GM12801 (cell line): ENCODE measurements around the gene SLC41A3.

Source experiments
- CTCF ChIP-seq: IDR thresholded peaks from one replicate; pipeline ENCODE4 v1.5.1; 2011; ENCODE audit warnings: control low read depth; ENCODE audit not compliant: insufficient read length; ENCODE audit errors: extremely low read depth

SLC41A3 gene

GRCh38 chr3:126024049-126024854 lies 59.7 kb downstream of the SLC41A3 start:
- TF ChIP-seq CTCF, result no peak

GRCh38 chr3:126023390-126023789 lies 60.5 kb downstream of the SLC41A3 start:
- TF ChIP-seq CTCF, result no peak

- TF ChIP-seq CTCF, result no peak
Observed at GRCh38 chr3:126022741-126023359, 61.1 kb downstream of the SLC41A3 start.

- TF ChIP-seq CTCF, result no peak
Observed at GRCh38 chr3:126021702-126022101, 62.2 kb downstream of the SLC41A3 start.

GRCh38 chr3:126021224-126021623 lies 62.7 kb downstream of the SLC41A3 start:
- TF ChIP-seq CTCF, result no peak

- no peak for TF ChIP-seq CTCF
Observed at GRCh38 chr3:126019683-126020082, 64.2 kb downstream of the SLC41A3 start.

GRCh38 chr3:126018995-126019394 lies 64.9 kb downstream of the SLC41A3 start:
- TF ChIP-seq CTCF, result no peak
